Measurements from ENCODE around the gene TEX261. TPM values are rescaled to one million over a fixed set of nuclear protein-coding genes. Genes with fewer than 3 reads are reported as not detected.
A peak's percentile ranks its signal among the peaks of the same experiment; 100 is the strongest.

The TEX261 gene
- total RNA-seq, 2 experiments from 2014 or later: 34.8 to 35.8 TPM

DNA sequence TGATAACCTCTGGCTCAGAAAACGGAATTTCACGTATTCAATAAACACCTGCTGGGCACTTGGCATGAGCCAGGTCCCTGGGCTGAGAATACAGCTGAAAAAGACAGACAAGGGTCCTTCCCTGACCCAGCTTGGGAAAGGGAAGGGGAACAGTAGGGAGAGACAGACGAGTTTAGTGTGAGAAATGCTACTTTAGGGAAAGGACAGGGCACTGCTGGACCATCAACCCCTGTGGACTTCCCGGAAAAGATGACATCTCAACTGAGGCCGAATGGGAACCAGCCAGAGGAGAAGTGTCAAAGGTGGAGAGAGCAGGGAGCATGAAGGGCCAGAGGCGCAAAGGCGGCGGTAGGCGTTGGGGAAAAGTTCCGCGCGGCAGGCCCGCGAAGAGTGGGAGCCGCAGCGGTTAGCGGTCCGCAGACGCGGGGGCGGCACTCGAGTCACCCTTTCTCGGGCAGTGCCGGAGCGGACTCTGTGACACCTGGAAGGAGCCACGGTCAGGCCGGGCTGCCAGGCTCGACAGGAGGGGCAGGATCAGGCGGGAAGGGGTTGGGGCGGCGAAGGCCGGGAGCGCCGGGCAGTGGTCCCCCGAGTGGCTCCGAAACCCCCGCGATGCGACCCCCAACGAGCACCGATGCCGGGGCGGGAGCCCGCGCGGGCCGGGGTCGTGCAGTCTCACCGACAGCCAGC is 519 bp downstream of the TEX261 start:
- H3K4me3 Mint-ChIP-seq: peak overlapping the region; percentile 89
- peaks cover 37% of the 10 kb centered on the region for H3K4me1 Mint-ChIP-seq
- peak; percentile 38 for DNase-seq
- POLR2A ChIA-PET: no interaction called here
- peaks cover 7% of the 10 kb centered on the region for H3K36me3 Mint-ChIP-seq (ENCODE audit: low read depth)
- H3K27me3 Mint-ChIP-seq: no peaks in the 10 kb centered on the region
- CTCF ChIA-PET: interaction anchor here (1.2 to 2.9 kb wide), 2 partner anchors 10 to 74 kb away, joined by 3 to 24 read pairs; partner anchors contain the start of gene NAGK
- no peaks in the 10 kb centered on the region for H3K9me3 Mint-ChIP-seq
- peak overlapping the region; percentile 82 for H3K27ac Mint-ChIP-seq

DNA sequence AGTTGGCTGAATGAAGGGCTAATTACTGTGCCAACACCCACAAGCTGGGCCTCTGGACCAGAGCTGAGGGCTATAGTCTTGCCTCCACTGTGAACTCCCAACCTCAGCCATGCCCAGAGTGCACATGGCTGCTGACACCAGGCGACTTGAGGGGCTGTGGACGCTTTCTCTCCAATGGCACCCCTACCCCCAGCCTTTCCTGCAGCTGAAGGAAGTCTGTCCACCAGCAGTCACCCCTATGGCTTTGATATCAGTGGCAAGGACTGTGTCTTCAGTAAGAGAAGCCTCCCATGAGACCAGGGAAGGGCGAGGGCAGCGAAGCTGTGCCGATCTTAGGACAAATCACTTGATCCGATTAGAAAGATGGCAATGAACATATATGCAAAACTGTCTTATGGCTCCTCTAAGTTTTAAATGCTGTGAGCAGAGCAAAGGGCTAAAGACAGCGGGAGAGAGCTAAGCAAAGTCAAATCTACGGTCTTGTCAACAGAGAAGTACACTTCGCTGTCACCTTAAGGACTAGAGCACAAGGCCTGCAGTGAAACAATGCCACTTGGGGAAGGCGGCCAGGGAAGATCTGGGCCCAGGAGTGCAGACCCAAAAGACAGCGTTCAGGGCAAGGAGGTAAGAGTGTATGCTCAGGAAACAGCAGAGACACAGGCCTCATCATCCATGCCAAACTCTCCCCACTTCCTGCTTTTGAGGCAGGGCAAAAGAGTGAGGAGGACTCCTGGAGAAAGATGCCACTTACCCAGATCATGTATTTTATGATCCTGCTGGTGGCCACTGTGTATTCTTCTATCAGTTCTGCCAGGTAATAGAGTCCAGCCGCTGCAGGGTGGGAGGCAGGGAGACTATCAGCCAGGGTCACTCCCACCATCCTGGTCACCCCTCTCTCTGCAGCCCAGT is 1.5 kb downstream of the TEX261 start:
- POLR2A ChIA-PET: interaction anchor here (1.0 to 1.7 kb wide), 2 partner anchors 75 to 136 kb away, joined by 3 to 6 read pairs; no protein-coding TSS in a partner anchor
- H3K27ac Mint-ChIP-seq: peak overlapping the region; percentile 82
- DNase-seq: peak; percentile 18
- H3K27me3 Mint-ChIP-seq: no peaks in the 10 kb centered on the region
- H3K9me3 Mint-ChIP-seq: no peaks in the 10 kb centered on the region
- peak overlapping the region; percentile 89 for H3K4me3 Mint-ChIP-seq
- peaks cover 15% of the 10 kb centered on the region for H3K36me3 Mint-ChIP-seq (ENCODE audit: low read depth)
- H3K4me1 Mint-ChIP-seq: peaks cover 30% of the 10 kb centered on the region
- CTCF ChIA-PET: interaction anchor here (1.2 to 2.9 kb wide), 3 partner anchors 9 to 75 kb away, joined by 3 to 24 read pairs (median 3); partner anchors contain the start of gene NAGK

DNA sequence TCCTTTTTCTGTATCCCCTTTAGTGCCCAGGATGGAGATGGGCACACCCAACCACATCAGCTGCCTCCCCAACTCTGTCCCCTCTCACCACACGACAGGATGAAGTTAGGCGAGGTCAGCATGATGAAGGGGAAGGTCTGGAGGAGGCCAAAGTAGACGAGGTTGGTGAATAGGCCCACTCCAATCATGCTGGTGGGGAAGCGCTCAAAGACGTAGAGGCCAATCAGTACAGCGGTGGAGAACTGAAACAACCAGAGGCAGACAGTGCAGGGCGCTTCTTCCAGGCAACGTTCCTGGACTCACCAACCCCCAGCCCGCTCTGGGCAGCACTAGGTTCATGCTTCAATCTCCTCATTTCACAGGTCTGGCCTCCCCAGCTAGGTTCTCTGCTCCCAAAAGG is 2.9 kb downstream of the TEX261 start:
- Mint-ChIP-seq H3K36me3 (ENCODE audit: low read depth) (peaks cover 25% of the 10 kb centered on the region), H3K4me3 (no peak overlapping the region), H3K9me3 (no peaks in the 10 kb centered on the region), H3K27ac (no peak overlapping the region), H3K4me1 (peaks cover 29% of the 10 kb centered on the region), H3K27me3 (no peaks in the 10 kb centered on the region)
- POLR2A ChIA-PET: interaction anchor here (1.7 kb wide), 1 partner anchor 76 kb away, joined by 6 read pairs; no protein-coding TSS in a partner anchor
- CTCF ChIA-PET: interaction anchor here (0.9 kb wide), 1 partner anchor 27 kb away, joined by 3 read pairs; no protein-coding TSS in a partner anchor
- DNase-seq: no peak

DNA sequence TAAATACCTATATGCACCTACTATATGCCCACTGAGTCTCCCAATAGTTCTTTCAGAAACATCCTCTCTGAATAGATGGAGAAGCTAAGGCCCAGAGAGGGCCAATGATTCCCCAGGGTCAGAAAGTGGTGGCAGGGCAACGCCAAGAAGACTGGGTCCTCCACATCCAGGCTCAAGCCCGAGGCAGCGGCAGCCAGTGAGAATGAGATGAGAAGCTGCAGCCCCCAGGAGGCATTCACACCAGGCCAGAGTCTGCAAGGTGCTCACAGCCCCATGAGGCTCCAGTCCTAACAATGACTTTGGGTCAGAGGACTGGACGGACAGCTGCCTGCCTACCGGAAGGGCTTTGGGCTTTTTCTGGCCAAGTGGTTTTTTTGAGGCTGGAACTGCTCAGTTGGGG is 3.5 kb downstream of the TEX261 start:
- Mint-ChIP-seq H3K27me3 (no peaks in the 10 kb centered on the region), H3K4me3 (no peak overlapping the region), H3K4me1 (peaks cover 29% of the 10 kb centered on the region), H3K27ac (no peak overlapping the region), H3K36me3 (ENCODE audit: low read depth) (peaks cover 31% of the 10 kb centered on the region), H3K9me3 (no peaks in the 10 kb centered on the region)
- DNase-seq: peak; percentile 12
- ChIA-PET CTCF (interaction anchor here (0.9 kb wide), 1 partner anchor 27 kb away, joined by 3 read pairs; no protein-coding TSS in a partner anchor), POLR2A (no interaction called here)

DNA sequence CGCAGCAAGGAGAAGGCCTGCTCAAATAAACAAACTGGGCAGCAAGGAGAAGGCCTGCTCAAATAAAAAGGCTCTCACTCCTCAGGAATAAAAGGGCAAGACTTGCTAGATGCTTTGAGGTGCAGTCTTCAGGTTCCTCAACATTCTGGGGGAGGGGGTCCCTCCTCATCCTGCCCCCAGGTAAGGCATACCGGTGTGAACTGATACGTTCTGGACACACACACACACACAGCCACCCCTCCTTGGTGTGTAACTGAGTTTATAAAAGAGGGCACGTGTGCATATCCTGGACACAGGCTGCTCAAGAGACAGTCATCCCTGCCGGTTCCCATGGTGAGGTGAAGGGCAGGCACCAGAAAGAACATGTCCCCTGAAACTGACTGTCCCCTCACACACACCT is 4.5 kb downstream of the TEX261 start:
- Mint-ChIP-seq H3K4me1 (peaks cover 20% of the 10 kb centered on the region), H3K27ac (peak overlapping the region; percentile 10), H3K9me3 (no peaks in the 10 kb centered on the region), H3K36me3 (ENCODE audit: low read depth) (peaks cover 35% of the 10 kb centered on the region), H3K27me3 (no peaks in the 10 kb centered on the region), H3K4me3 (no peak overlapping the region)
- ChIA-PET POLR2A (no interaction called here), CTCF (interaction anchor here (0.6 to 1.2 kb wide), 3 partner anchors 11 to 25 kb away, joined by 3 to 9 read pairs (median 3); no protein-coding TSS in a partner anchor)
- DNase-seq: peak; percentile 7

DNA sequence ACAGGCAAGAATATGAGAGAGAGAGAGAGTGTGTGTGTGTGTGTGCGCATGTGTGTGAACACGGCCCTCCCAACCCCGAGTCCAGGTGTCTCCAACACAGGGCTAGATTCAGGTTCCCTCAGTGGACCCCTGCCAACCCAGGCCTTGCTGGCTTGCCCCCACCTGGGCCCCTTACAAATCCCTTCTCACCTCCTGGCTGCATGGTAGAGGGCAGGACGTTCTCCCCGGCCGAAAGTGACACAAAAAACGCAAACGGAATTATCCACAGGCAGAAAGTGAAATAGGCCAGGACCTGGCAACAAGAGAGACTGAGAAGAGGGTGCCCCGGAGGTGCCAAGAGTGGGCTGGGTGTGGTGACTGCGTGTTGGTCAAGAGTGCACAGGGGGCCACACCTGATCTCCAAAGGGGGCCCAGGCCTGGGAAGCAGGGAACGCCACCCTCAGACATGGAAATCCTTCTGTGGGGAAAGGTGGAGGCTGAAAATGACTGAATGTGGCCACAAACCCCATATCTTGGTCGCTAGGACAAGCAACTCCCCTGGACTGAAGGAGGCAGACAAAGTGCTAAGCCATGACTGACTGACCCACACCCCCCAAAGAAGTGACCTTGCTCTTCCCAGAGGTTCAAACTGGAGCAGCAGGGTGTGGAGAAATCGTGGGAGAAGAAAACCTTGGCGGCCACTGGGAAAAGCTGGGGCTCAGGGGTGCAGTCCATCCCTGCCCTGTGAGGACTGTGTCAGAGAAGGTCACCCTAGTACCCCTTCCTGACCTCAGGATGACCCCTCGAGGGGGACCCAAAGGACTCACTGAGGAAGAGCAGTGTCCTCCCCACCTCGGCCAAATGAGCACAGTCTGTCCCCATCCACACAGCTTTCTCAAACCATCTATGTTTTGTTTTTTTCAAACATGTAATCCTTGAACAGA is 5.7 kb downstream of the TEX261 start:
- peak; percentile 8 for DNase-seq
- Mint-ChIP-seq H3K27ac (no peak overlapping the region), H3K27me3 (no peaks in the 10 kb centered on the region)

DNA sequence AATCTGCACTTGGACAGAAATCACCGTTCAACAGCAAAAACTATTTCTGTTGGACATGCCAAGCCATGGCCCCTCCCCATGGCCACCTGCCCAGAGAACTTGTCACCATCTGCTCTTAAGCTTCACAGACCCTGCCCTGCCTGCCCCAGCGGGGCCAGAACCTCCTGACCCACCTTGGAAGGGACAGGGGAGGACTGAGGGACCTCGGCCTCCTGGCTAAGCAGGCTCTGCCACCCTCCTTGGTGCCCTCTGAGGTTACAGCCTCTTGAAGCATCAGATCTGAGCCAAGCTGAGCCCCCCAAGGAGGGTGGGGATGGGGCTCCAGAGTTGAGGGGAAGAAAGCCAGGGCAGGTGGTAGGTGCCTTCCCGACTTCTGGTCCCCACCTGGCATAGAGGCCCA is 6.5 kb downstream of the TEX261 start:
- H3K27ac Mint-ChIP-seq: no peak overlapping the region
- H3K9me3 Mint-ChIP-seq: no peaks in the 10 kb centered on the region
- peak; percentile 6 for DNase-seq
- no peak overlapping the region for H3K4me3 Mint-ChIP-seq
- ChIA-PET CTCF (no interaction called here), POLR2A (no interaction called here)
- peaks cover 18% of the 10 kb centered on the region for H3K4me1 Mint-ChIP-seq
- no peaks in the 10 kb centered on the region for H3K27me3 Mint-ChIP-seq
- peaks cover 35% of the 10 kb centered on the region for H3K36me3 Mint-ChIP-seq (ENCODE audit: low read depth)

More for the DNA sequence above, 5.7 kb downstream of the TEX261 start:
- ChIA-PET POLR2A (no interaction called here), CTCF (interaction anchor here (1.1 to 1.2 kb wide), 2 partner anchors 13 to 24 kb away, joined by 3 to 9 read pairs; no protein-coding TSS in a partner anchor)
- Mint-ChIP-seq H3K36me3 (ENCODE audit: low read depth) (peaks cover 35% of the 10 kb centered on the region), H3K4me3 (no peak overlapping the region), H3K4me1 (peaks cover 27% of the 10 kb centered on the region), H3K9me3 (no peaks in the 10 kb centered on the region)

DNA sequence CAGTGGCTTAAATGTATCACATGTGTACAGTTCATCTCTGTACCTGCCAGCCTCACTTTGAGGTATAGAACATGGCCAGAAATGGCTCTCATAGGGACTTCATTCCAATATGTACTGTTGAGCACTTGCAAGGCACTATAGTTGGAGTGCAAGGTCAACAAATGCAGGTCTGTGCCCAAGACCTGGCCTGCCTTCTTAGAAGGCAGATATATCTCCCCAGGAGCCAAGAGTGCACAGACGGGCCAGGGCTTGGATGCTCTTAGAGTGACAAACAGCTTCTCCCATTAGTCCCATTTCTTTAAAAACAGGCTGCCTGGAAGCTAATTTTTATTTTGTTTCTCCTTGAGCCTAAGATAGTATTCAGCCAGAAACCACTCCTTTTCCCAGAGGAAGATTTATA is 7.3 kb downstream of the TEX261 start:
- H3K4me3 Mint-ChIP-seq: no peak overlapping the region
- H3K36me3 Mint-ChIP-seq (ENCODE audit: low read depth): peaks cover 32% of the 10 kb centered on the region
- no peak overlapping the region for H3K27ac Mint-ChIP-seq
- H3K9me3 Mint-ChIP-seq: no peaks in the 10 kb centered on the region
- H3K27me3 Mint-ChIP-seq: no peaks in the 10 kb centered on the region
- H3K4me1 Mint-ChIP-seq: peaks cover 13% of the 10 kb centered on the region
- peak; percentile 2 for DNase-seq
- CTCF ChIA-PET: no interaction called here
- POLR2A ChIA-PET: no interaction called here

DNA sequence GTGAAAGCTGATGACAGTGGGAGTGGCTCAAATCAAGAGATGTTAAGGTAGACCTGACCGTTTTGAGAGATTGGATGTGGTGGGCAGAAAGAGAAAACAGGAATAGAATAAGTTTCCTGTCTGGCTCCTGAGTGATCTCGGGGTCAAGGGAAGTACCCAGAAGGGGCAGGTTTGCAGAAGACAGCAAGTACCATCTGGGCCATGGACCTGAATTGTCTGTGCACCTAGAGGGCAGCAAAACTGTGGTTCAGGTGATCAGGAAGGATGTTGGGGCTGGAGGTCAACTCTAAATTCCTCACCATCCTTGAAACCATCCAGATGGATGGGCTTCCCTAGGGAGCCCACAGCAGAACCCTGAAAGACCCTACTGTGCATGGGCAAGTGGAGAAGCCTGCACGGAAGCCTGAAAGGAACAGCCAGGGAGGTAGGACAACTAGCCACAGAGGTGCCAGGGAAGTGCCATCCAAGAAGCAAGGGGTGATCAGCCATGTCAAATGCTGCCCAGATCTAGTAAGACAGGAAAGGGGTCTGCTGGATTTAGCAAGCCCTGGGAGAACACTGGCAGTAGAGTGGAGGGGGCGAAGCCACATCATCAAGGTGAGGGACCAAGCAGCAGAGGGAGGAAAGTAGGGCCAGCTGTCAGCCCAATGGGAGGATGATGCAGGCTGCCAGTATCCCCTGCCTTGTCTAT is 8.0 kb downstream of the TEX261 start:
- POLR2A ChIA-PET: interaction anchor here (0.5 kb wide), 1 partner anchor 380 kb away, joined by 3 read pairs; no protein-coding TSS in a partner anchor
- Mint-ChIP-seq H3K27ac (no peak overlapping the region), H3K4me3 (no peak overlapping the region), H3K27me3 (no peaks in the 10 kb centered on the region), H3K36me3 (ENCODE audit: low read depth) (peaks cover 31% of the 10 kb centered on the region), H3K4me1 (peaks cover 9% of the 10 kb centered on the region), H3K9me3 (no peaks in the 10 kb centered on the region)
- DNase-seq: peak; percentile 11
- CTCF ChIA-PET: interaction anchor here (2.3 to 3.7 kb wide), 3 partner anchors 7 to 15 kb away, joined by 14 to 26 read pairs (median 24); partner anchors contain the start of gene TEX261

DNA sequence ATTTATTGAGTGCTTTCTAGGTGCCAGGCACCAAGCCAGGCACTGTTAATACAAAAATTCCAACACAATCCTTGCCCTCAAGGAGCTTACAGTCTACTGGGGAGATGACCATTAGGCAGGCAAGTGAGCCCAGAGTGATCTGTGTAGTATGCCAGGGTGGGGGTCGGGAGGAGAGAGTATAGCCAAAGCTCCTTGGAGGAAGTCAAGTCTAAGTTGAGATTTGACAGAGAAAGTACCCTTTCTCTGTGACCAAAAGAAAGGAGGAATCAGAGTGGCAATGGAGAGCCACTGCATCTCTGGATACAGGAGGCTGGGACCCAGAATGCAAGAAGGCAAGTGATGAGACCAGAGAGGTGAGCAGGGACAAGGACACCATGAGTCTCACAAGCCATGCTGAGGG is 8.7 kb downstream of the TEX261 start:
- CTCF ChIA-PET: interaction anchor here (1.5 to 3.7 kb wide), 4 partner anchors 8 to 21 kb away, joined by 4 to 26 read pairs (median 19); partner anchors contain the start of gene TEX261
- Mint-ChIP-seq H3K27me3 (no peaks in the 10 kb centered on the region), H3K4me1 (peaks cover 7% of the 10 kb centered on the region), H3K4me3 (no peak overlapping the region), H3K9me3 (no peaks in the 10 kb centered on the region), H3K27ac (no peak overlapping the region), H3K36me3 (ENCODE audit: low read depth) (peaks cover 28% of the 10 kb centered on the region)
- DNase-seq: no peak
- POLR2A ChIA-PET: interaction anchor here (0.5 kb wide), 1 partner anchor 380 kb away, joined by 3 read pairs; no protein-coding TSS in a partner anchor

DNA sequence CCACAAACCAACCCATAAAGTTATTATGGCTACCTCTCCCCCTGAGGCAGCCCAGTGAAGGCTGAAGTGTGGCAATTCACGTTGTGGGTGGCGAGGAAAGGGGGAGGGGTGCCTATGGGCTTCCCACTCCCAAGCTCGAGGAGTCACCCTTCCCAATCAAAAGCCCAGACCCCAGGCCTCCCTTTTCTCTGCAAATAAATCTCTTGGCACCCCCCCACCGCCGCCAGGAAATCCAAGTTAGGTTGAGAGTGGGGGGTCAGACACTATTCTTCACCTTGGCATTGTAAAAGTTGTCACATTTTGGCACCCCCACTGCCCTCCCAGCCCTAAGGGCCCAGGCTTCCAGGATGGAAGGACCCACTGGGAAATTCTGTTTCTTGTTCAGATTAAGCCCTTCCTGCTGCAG is 9.4 kb downstream of the TEX261 start:
- H3K4me3 Mint-ChIP-seq: no peak overlapping the region
- ChIA-PET POLR2A (interaction anchor here (0.8 to 1.8 kb wide), 2 partner anchors 16 to 82 kb away, joined by 4 to 6 read pairs; no protein-coding TSS in a partner anchor), CTCF (interaction anchor here (1.0 to 3.7 kb wide), 10 partner anchors 8 to 86 kb away, joined by 4 to 26 read pairs (median 8); partner anchors contain the start of gene TEX261)
- no peak overlapping the region for H3K27ac Mint-ChIP-seq
- DNase-seq: no peak
- peaks cover 28% of the 10 kb centered on the region for H3K36me3 Mint-ChIP-seq (ENCODE audit: low read depth)
- H3K27me3 Mint-ChIP-seq: no peaks in the 10 kb centered on the region
- peaks cover 7% of the 10 kb centered on the region for H3K4me1 Mint-ChIP-seq
- no peaks in the 10 kb centered on the region for H3K9me3 Mint-ChIP-seq

Measured in activated CD4-positive, alpha-beta memory T cell treated with anti-CD3 and anti-CD28 coated beads, Interleukin-2, amount 10 ng/mL, durations not matched to agents 7 days and 5 days (primary cell).